Hematopoietic multipotent progenitor cell treated with erythropoietin and hydrocortisone succinate and interleukin-3 and kit ligand, for 8 days (in vitro differentiated cells): ENCODE results near the gene PRMT7.

Experiments
- DNase-seq: peaks from one replicate; pipeline ENCODE4 v3.0.0-alpha.2; 2015

The PRMT7 gene

DNA sequence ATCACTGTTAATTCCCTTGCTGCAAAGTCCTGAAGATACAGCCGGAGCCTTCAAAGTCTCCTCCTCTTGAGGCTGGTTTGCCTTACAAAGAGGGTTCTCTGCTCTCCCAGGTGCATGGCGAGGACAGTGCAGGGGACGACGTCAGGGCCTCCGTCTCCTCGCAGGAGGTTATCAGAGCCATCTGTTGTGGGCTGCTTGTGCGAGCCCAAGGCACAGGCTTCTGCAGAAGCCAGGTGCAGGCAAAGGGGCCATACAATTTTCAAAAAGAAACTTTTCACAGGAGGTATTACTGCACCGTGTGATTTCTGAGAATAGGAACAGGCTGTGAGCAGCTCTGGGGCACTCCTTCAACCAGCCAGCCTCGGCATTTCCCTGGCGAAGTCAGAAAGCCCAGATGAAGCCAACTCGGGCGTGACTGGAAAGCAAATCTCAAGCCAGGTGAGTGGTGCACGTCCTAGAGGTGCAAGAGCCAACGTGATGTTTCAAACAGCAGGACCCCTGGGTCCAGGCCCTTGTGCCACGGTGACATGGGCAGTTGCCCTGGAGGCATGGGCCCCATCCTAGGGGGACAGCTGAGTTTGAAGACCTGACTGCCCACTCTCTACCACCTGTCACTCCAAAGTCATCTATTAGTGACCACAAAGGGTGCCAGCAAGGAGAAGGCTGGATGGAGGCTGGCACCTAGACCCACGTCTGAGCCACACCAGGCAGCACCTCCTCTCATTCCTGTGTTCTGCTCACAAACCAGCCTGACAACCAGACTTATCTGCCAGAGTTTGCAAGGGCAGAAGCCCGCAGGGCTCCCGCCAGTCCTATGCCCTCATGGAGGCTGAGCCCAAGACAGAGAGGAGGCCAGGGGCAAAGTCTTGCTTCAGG lies 68.9 kb downstream of the PRMT7 start:
- DNase-seq, result no peak

GRCh38 chr16:68380348-68380670 lies 69.5 kb downstream of the PRMT7 start:
- DNase-seq, result no peak

DNA sequence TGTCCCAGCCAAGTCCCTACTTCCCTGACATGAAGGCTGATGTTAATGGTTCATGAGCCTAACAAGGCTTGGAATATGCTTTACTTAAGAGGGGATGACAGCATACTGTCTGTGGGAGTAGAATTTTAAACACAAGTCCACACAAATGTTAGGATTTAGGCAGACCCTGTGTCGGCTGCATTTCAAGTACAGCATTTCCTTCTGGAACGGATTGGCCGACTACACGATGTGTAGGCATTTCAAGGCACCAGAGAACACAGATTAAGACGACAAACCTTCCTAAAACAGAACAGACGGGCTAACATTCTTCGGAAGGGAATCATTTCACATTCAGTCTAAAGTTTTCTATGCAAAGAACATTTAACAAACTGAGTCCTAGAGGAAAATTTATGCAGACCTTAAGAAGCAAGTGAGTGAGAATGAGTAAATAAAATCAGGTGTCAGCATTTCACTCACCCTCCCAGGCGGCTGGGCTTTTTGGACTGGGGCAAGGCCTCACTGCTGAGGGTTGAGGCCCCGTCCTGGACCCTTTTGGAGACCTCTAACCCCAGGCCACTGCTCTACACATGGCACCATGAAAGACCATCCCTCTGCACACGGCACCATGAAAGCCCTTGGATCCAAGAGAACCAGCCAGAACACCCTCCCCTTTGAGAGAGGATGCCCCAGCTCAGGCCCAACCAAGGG lies 70.0 kb downstream of the PRMT7 start:
- no peak for DNase-seq

GRCh38 chr16:68381363-68381724 lies 70.5 kb downstream of the PRMT7 start:
- DNase-seq, result no peak

- DNase-seq, result peak; percentile 28
Observed at GRCh38 chr16:68382296-68382718, 71.5 kb downstream of the PRMT7 start.

DNA sequence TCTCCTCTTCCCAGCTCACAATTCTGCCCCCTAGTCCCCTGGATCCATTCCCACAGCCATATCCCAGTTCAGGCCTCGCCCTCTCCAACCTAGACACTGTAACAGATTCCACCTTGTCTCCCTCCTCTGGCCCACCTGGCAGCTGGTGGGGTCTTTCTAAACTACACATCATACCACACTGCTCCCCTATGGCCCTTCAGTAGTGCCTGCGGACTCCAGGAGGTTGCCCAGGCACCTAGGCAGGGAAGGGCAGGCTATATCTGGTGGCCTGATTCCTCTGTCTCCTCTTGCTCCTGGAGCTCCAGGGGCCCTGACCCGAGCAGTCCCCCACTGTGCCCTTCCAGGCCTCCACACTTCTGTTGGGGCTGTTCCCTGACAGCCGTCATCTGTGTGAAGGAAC lies 73.0 kb downstream of the PRMT7 start:
- no peak for DNase-seq

DNA sequence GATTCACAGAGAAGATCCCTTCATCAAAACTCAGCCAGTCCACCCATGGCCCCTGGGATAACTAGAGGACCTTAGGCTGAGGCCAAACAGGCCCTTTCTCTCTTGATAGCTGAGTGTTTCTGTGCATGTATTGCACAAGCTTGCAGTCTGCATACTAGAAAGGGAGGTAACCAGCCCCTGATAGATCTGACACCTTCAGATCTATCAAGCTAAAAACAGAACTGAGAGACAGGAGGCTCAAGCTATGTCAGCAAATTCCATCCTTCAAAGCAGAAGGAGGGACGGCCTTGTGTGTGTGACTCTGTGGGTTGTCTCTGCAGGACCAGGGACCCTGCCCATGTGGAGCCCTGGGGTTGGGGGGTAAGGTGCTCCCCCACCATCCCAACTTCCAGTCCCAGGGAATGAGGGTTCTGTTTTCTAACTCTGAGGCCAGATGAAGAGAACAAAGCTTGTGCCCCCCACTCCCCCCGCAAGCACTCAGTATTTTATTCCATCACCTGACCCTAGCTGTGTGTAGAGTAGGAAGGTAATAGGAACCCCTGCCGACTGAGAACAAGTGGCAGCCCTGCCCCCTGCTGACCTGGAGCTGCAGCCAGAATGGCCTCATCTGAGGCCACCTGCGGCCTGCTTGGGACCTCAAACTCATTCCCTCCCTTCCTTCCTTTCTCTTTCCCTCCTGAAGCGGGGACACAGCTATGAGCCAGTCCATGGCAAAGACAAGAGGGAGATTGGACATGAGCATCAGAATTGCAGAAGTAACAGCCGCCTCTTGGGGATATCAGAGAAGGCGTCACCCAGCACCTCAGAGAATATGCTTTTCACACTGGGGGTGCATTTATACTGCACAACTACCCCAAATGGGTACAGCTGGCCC lies 73.7 kb downstream of the PRMT7 start:
- no peak for DNase-seq

GRCh38 chr16:68385371-68385770 lies 74.6 kb downstream of the PRMT7 start:
- no peak for DNase-seq

DNA sequence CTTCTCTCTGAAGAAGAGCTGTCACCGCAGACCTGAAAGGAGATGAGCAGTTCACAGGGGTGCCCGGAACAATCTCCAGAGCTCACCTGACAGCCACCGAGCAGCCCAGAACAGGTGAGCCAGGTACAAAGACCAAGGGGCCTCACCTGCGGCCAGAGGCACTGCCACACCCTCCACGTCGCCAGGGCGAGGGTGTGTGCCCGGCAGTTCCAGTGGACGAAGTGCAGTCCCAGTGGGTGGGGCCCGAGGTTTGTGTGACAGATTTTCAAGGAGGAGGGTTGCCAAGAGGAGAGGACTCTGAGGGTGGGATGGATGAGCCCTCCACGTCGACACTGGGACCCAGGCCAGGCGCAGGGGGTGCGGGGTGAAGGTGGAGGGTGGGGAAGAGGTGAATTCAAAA lies 75.8 kb downstream of the PRMT7 start:
- no peak for DNase-seq

DNA sequence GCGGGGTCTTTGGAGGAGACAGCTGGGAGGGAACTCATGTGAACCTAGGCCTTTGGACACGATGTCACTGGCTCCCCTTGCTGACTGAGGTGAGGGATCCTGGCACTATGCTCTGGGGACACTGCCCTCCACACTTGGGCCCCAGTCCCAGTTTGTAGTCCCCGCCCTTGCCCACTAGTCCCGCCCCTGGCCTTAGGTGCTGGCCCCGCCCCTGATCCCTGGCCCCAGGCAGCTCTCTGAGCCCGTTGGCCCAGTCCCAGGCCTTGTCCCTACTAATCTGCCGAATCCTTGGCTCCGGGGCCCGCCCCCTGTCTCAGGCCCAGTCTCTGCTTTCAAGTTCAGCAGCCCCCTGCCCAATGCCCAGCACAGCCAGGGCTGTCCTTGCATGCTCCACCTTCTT lies 76.5 kb downstream of the PRMT7 start:
- no peak for DNase-seq

- no peak for DNase-seq
Observed at GRCh38 chr16:68388124-68388523, 77.3 kb downstream of the PRMT7 start.

GRCh38 chr16:68389006-68389405 lies 78.2 kb downstream of the PRMT7 start:
- no peak for DNase-seq

- DNase-seq, result no peak
Observed at GRCh38 chr16:68389750-68390371, 79.0 kb downstream of the PRMT7 start.

GRCh38 chr16:68393333-68393732 lies 82.5 kb downstream of the PRMT7 start:
- DNase-seq, result no peak

DNA sequence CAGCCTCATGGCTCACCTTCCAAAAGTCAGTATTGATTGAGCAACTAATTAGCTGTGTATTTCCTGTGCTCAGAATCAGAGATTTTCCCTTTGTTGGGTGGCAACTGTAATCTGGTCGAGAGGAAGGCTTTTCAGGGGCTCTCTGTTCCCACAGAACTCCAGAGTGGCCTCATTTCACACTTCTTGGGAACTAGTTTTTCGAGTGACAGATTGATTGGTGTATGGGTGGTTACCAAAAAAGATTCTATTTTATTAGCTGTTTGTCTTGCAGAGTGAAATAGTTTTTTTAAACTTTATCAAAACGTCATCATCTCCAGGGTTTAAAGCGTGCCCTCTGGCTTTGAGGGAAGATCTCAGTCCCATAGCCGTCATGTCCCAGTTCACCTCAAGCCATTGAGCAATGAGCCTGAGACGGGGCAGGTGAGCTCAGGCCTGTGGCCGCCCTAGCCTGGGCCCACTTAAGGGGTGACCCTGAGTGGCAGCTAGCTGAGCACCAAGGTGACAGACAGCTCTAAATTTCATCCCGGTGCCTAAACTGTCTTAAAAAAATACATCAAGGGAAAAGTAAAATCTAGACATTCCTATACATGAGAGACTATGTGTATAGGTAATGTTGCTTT lies 84.5 kb downstream of the PRMT7 start:
- no peak for DNase-seq

- no peak for DNase-seq
Observed at GRCh38 chr16:68395815-68396214, 85.0 kb downstream of the PRMT7 start.

DNA sequence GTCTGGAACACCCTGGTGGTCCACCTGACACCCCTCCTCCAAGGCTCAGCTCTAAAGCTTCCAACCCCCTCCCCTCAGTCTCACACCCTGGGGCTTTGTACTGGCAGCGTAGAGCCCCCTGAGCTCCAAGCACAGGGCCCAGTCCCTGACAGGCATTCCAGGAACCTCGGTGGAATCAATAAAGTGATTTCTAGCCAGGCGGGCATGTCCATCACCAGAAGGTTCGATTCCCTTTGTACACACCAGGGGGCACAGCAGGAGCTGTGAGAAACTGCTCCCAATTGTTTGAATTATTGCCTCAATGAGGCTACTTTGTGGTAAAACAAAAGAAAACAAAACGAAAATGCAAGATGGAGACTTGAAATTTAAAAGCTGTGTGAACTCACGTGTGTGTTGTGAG lies 85.7 kb downstream of the PRMT7 start:
- peak; percentile 58 for DNase-seq

DNA sequence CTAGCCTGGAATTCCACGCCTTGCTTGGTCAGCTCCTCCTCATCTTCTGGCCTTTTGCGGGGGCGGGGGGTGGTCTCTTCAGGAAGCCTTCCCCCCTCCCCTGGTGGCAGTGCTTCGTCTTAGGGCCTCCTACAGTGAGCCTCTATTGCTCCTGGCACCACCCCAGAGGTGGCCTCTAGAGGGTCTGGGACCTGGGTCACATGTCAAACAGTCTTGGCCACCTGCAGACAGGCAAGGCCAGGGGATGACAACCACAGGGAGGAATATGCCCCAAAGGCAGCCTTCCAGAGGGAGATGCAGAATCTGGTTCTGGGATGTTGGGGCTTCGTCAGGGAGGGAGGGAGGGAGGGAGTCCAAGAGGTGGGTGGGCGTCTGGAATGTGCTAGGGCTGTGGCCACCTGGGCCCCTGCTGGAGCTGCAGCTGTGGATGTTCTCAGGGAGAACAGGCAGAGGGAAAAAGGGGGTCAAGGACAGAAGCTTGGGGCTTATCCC lies 86.9 kb downstream of the PRMT7 start:
- no peak for DNase-seq

- no peak for DNase-seq
Observed at GRCh38 chr16:68399456-68399855, 88.6 kb downstream of the PRMT7 start.

DNA sequence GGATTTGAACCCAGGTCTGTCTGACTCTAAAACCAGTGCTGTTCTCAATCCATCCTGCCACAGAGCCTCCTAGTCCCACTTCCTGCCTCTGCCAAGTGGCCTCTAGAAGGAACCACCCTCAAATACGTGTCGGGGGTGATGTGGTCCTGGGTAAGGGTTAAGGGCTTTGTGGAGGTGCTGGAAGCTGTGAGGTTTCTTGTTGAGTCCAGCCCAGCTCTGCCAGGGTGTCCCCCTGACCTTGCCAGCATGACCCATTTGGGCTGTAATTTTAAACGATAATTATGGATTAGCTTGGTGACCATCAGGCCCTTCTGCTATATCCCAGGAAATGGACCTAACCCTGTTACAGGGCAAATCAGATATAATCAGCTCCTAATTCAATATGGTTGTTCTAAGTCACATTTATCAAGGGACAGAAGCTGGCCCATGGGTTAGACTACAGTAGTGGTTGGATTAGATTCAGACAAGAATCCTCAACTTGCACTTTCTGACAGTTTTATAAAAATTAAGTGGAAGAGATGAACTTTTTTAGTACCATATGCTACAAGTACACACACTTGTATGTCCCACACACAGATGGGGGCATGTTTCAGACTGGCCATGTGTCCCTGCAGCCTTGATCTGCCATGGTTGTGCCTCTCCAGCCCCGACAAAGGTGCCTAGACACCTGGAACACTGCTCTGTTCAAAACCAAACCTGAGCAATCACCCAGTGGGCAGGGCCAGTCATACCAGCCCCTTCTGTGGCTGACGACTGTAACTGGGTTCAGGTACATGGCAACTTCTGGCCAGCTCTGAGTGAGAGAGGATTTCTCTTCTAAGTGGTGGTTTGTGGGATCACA lies 89.5 kb downstream of the PRMT7 start:
- DNase-seq, result no peak

- DNase-seq, result no peak
Observed at GRCh38 chr16:68400924-68401460, 90.2 kb downstream of the PRMT7 start.
